IMR-90 (cell line): ENCODE measurements around the gene CFAP210. TPM values are rescaled to one million over a fixed set of nuclear protein-coding genes. Genes with fewer than 3 reads are reported as not detected.

ENCODE experiments used
- ATAC-seq: fragments of 200-7000 bp; cut with Tn5 transposase; 2 replicates; pipeline ENCODE4 v1.9.1; 2020; ENCODE audit warnings: low read depth, mild to moderate bottlenecking, moderate library complexity
- BruUV-seq: library from RNA; stranded (reverse); fragments of 400-500 nt; replicated peaks from 2 replicates; lab custom pipeline; 2021; lab: Mats Ljungman, UMichigan
- CTCF ChIA-PET: fragments of 300-600 bp; formaldehyde crosslinking; extraction: SDS; loops from one replicate; lab custom pipeline; 2021; ENCODE audit warnings: antibody characterized with exemption; lab: Yijun Ruan, JAX
- POLR2A ChIA-PET: fragments of 300-600 bp; sonication (Branson Sonifier 250); formaldehyde crosslinking; loops from one replicate; lab custom pipeline; 2022; ENCODE audit warnings: antibody characterized with exemption; ENCODE audit not compliant: unreplicated experiment; lab: Charles Lee
- DNase-seq: peaks from one replicate; pipeline ENCODE4 v3.0.0; 2013
- H2AFZ ChIP-seq: replicated peaks from 2 replicates; pipeline ENCODE3; 2013; ENCODE audit warnings: low read length, mild to moderate bottlenecking; ENCODE audit not compliant: poor library complexity
- H2AK5ac ChIP-seq: 2 replicates; pipeline ENCODE4 v1.6.1; 2013; ENCODE audit warnings: low read depth, low read length, inconsistent platforms
- H2AK9ac ChIP-seq: replicated peaks from 2 replicates; pipeline ENCODE3; 2013; ENCODE audit warnings: mild to moderate bottlenecking, low read depth, low read length, moderate library complexity; ENCODE audit not compliant: poor library complexity
- H2BK120ac ChIP-seq: 2 replicates; pipeline ENCODE4 v1.6.1; 2013; ENCODE audit warnings: low read depth, low read length, inconsistent platforms
- H2BK15ac ChIP-seq: 3 replicates; pipeline ENCODE4 v1.6.1; 2013; ENCODE audit warnings: low read depth, low read length, inconsistent platforms
- H2BK20ac ChIP-seq: 2 replicates; pipeline ENCODE4 v1.6.1; 2013; ENCODE audit warnings: low read depth, mild to moderate bottlenecking, inconsistent platforms, low read length, moderate library complexity
- H2BK5ac ChIP-seq: 2 replicates; pipeline ENCODE4 v1.6.1; 2013; ENCODE audit warnings: mild to moderate bottlenecking, low read depth, low read length, inconsistent platforms; ENCODE audit not compliant: poor library complexity, severe bottlenecking
- H3K14ac ChIP-seq: replicated peaks from 2 replicates; pipeline ENCODE4 v1.6.1; 2013; ENCODE audit warnings: low read depth, low read length, inconsistent platforms
- H3K18ac ChIP-seq: 2 replicates; pipeline ENCODE4 v1.6.1; 2013; ENCODE audit warnings: low read depth, low read length, control low read depth
- H3K23ac ChIP-seq: 2 replicates; pipeline ENCODE4 v1.6.1; 2013; ENCODE audit warnings: low read depth, low read length, inconsistent platforms
- H3K27ac ChIP-seq: 2 replicates; pipeline ENCODE4 v1.5.1; 2013; ENCODE audit warnings: mild to moderate bottlenecking, control low read depth, low read length; ENCODE audit not compliant: insufficient read depth
- H3K27me3 ChIP-seq: 2 replicates; pipeline ENCODE4 v1.6.1; 2013; ENCODE audit warnings: low read length; ENCODE audit not compliant: control insufficient read depth, insufficient read depth
- H3K36me3 ChIP-seq: 2 replicates; pipeline ENCODE4 v1.6.1; 2013; ENCODE audit warnings: low read length, mixed read lengths; ENCODE audit not compliant: control insufficient read depth, insufficient read depth
- H3K4ac ChIP-seq: 2 replicates; pipeline ENCODE4 v1.6.1; 2013; ENCODE audit warnings: low read depth, low read length, inconsistent platforms
- H3K4me1 ChIP-seq: 2 replicates; pipeline ENCODE4 v1.6.1; 2013; ENCODE audit warnings: low read length, mixed read lengths; ENCODE audit not compliant: control insufficient read depth, insufficient read depth
- H3K4me2 ChIP-seq: 2 replicates; pipeline ENCODE4 v1.6.1; 2013; ENCODE audit warnings: low read depth, mild to moderate bottlenecking, control low read depth, low read length, moderate library complexity
- H3K4me3 ChIP-seq: 2 replicates; pipeline ENCODE4 v1.5.1; 2013; ENCODE audit warnings: low read depth, mild to moderate bottlenecking, control low read depth, low read length, moderate library complexity; ENCODE audit not compliant: insufficient read depth
- H3K56ac ChIP-seq: 2 replicates; pipeline ENCODE4 v1.6.1; 2013; ENCODE audit warnings: low read length, inconsistent platforms; ENCODE audit not compliant: insufficient read depth; ENCODE audit errors: extremely low read depth
- H3K79me1 ChIP-seq, 2 experiments: 2 replicates each; pipeline ENCODE4 v1.6.1; 2013; ENCODE audit warnings: low read length in 2 of 2, inconsistent platforms in 1 of 2, low read depth in 1 of 2
- H3K9ac ChIP-seq: 2 replicates; pipeline ENCODE4 v1.6.1; 2013; ENCODE audit warnings: low read depth, low read length, control low read depth
- H3K9me1 ChIP-seq: 2 replicates; pipeline ENCODE4 v1.6.1; 2013; ENCODE audit warnings: low read length, inconsistent platforms; ENCODE audit not compliant: insufficient read depth
- H3K9me3 ChIP-seq: 2 replicates; pipeline ENCODE4 v1.6.1; 2013; ENCODE audit warnings: low read length; ENCODE audit not compliant: control insufficient read depth, insufficient read depth
- H4K20me1 ChIP-seq: 2 replicates; pipeline ENCODE4 v1.6.1; 2013; ENCODE audit warnings: low read length, inconsistent platforms; ENCODE audit not compliant: insufficient read depth
- H4K5ac ChIP-seq: 2 replicates; pipeline ENCODE4 v1.6.1; 2013; ENCODE audit warnings: mild to moderate bottlenecking, low read depth, low read length, control low read depth
- H4K8ac ChIP-seq, 2 experiments: 2 replicates each; pipeline ENCODE4 v1.6.1; 2013; ENCODE audit warnings: low read depth in 2 of 2, low read length in 2 of 2, control low read depth in 1 of 2, inconsistent platforms in 1 of 2
- H4K91ac ChIP-seq: 2 replicates; pipeline ENCODE4 v1.6.1; 2013; ENCODE audit warnings: low read depth, low read length, inconsistent platforms; ENCODE audit not compliant: insufficient read depth
- CEBPB ChIP-seq: IDR thresholded peaks from 2 replicates; pipeline ENCODE4 v1.6.1; 2012; ENCODE audit warnings: low read depth, low read length, improper control_type of control experiment
- MAFK ChIP-seq: IDR thresholded peaks from 2 replicates; pipeline ENCODE4 v1.6.1; 2012; ENCODE audit warnings: low read depth, low read length, improper control_type of control experiment
- NFE2L2 ChIP-seq: fragments of 150-350 bp; IDR thresholded peaks from 2 replicates; pipeline ENCODE4 v1.6.1; 2016; ENCODE audit warnings: low read depth, mild to moderate bottlenecking, low read length
- WGBS, 2 experiments: methylation state at CpG; one replicate each; pipeline versions ENCODE4 v1.1.5 to v1.1.7; 2013; ENCODE audit warnings: missing lambda C conversion rate in 2 of 2; ENCODE audit not compliant: insufficient read length in 1 of 2; ENCODE audit errors: extremely low coverage in 2 of 2; 5-methylcytosine and 5-hydroxymethylcytosine counted together
- dilution Hi-C: fragments of 300-500 bp; cut with HindIII; formaldehyde crosslinking; loops from one replicate; pipeline ENCODE4 v1.14.3; 2018; ENCODE audit warnings: low sequenced_read_pairs; ENCODE audit not compliant: unreplicated experiment
- in situ Hi-C: fragments of 300-500 bp; cut with MboI; formaldehyde crosslinking; loops from 3 replicates; pipeline ENCODE4 v1.14.3; 2019; ENCODE audit warnings: low sequenced_read_pairs, inconsistent platforms, mixed read lengths
- intact Hi-C: fragments of 100-400 bp; cut with micrococcal nuclease; formaldehyde crosslinking; loops from 2 replicates; pipeline ENCODE4 v1.10.0; 2022
- polyA plus RNA-seq, 3 experiments: library from polyadenylated mRNA; depleted of rRNA; stranded (reverse); fragments of >200 nt; gene quantifications; 2 replicates each; pipeline ENCODE4 v1.2.3, GENCODE V29; 2012; ENCODE audit warnings: low replicate concordance in 1 of 3
- total RNA-seq: library from RNA; depleted of rRNA; stranded (reverse); fragments of >200 nt; gene quantifications from 2 replicates; pipeline ENCODE4 v1.2.3, GENCODE V29; 2012

CFAP210 gene
- total and polyA plus RNA-seq, 2 of the 4 experiments (the other 2 are of a cell fraction), result not detected

DNA sequence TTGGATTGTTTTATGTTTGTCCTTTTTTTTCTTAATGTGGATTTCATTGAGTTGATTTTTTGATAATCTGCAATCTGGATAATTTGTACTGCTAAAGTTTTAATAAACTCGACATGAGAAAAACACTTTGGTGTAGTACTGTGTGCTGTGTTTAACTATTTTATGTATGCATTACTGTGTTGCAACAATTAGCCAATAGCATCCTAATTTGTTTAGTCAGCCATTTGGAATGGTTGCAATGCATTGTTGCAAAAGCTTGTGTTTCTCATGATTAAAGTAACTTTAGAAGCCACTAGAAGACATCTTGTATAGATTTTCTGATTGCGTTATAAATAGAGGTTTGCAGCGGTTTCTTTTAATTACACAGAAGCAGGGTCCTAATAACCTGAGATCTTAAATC lies 56.6 kb downstream of the CFAP210 start:
- Histone ChIP-seq H4K20me1 (no peaks in the 10 kb centered on the region), H2BK20ac (no peak overlapping the region), H3K36me3 (peaks cover 14% of the 10 kb centered on the region), H2AK5ac (no peak overlapping the region), H3K4me2 (no peak overlapping the region), H3K56ac (no peak overlapping the region), H2BK5ac (peak overlapping the region; percentile 64), H3K9ac (no peak overlapping the region), H4K5ac (no peak overlapping the region), H3K18ac (no peak overlapping the region), H2AFZ (no peak overlapping the region), H3K14ac (no peak overlapping the region), H4K8ac (peak overlapping the region in 1 of 2 experiments; percentile 29; a peak in 1 of 4 replicates), H3K79me1 (peaks cover 3 to 6% of the 10 kb centered on the region in 2 experiments; a peak in 1 of 4 replicates), H3K9me1 (0 out of 2 replicates have a peak, but pooled peaks cover 2% of the 10 kb centered on the region), H3K4ac (no peak overlapping the region), H3K4me3 (no peak overlapping the region), H3K23ac (no peak overlapping the region), H2BK120ac (no peak overlapping the region), H3K27ac (no peak overlapping the region), H3K9me3 (no peaks in the 10 kb centered on the region), H3K27me3 (no peaks in the 10 kb centered on the region), H2AK9ac (no peak overlapping the region), H3K4me1 (peaks cover 3% of the 10 kb centered on the region; the same call in 1 of the 2 replicates), H2BK15ac (no peak overlapping the region), H4K91ac (no peak overlapping the region)
- ATAC-seq (peak; percentile 63), DNase-seq (peak; percentile 81)
- in situ Hi-C loops, result no loop called here
- BruUV-seq, result no TSS peak
- WGBS, 2 experiments, result no CpG with 5 or more reads among the region's 3 CpGs
- POLR2A ChIA-PET, result no interaction called here
- intact Hi-C loops, result loop anchor here (2.0 kb wide), 1 partner anchor 53 kb away; the partner anchor contains the start of gene PPIG
- CTCF ChIA-PET, result no interaction called here
- dilution Hi-C loops, result no loop called here
- TF ChIP-seq MAFK (peak; percentile 75), NFE2L2 (no peak), CEBPB (peak; percentile 96)
